Subcutaneous abdominal adipose tissue (tissue), 5 donors: Measurements from ENCODE around the gene HSFX3.
"Not testable (repeated sequence)": the region's sequence is repeated elsewhere in the genome, so short reads cannot be mapped to it uniquely, and the experiment has no call there.

Experiments used
- H3K27ac ChIP-seq: one replicate; pipeline ENCODE4 v1.7.0; 2013; ENCODE audit warnings: low read depth, mild to moderate bottlenecking, inconsistent platforms, low read length, moderate library complexity
- H3K27me3 ChIP-seq, 5 donors: one replicate each; pipeline ENCODE4 v1.7.0; 2013; ENCODE audit warnings: low read length in 5 of 5, inconsistent platforms in 1 of 5; ENCODE audit not compliant: control insufficient read depth in 5 of 5, insufficient read depth in 4 of 5
- H3K36me3 ChIP-seq, 5 donors: one replicate each; pipeline ENCODE4 v1.7.0; 2013; ENCODE audit warnings: low read length in 5 of 5; ENCODE audit not compliant: control insufficient read depth in 5 of 5, insufficient read depth in 5 of 5
- H3K4me1 ChIP-seq, 5 donors: one replicate each; pipeline ENCODE4 v1.7.0; 2013; ENCODE audit warnings: low read length in 5 of 5, mild to moderate bottlenecking in 3 of 5, moderate library complexity in 1 of 5; ENCODE audit not compliant: control insufficient read depth in 5 of 5, insufficient read depth in 5 of 5
- H3K4me3 ChIP-seq, 5 donors: one replicate each; pipeline ENCODE4 v1.7.0; 2013; ENCODE audit warnings: low read length in 5 of 5, low read depth in 1 of 5
- H3K9ac ChIP-seq, 5 donors: one replicate each; pipeline ENCODE4 v1.7.0; 2013; ENCODE audit warnings: low read length in 5 of 5, mild to moderate bottlenecking in 4 of 5, moderate library complexity in 3 of 5
- H3K9me3 ChIP-seq, 5 donors: one replicate each; pipeline ENCODE4 v1.7.0; 2013; ENCODE audit warnings: low read length in 5 of 5; ENCODE audit not compliant: control insufficient read depth in 5 of 5
- donor health status: healthy.
- donor health status: healthy.
- donor health status: healthy.
- donor health status: healthy.
- donor health status: healthy.

HSFX3 gene

GRCh38 chrX:149520636-149521277 is 29.0 kb downstream of the HSFX3 start:
- not testable (repeated sequence) for H3K36me3 ChIP-seq, H3K27ac ChIP-seq, H3K9ac ChIP-seq, H3K9me3 ChIP-seq, H3K4me3 ChIP-seq, H3K4me1 ChIP-seq, H3K27me3 ChIP-seq

GRCh38 chrX:149518236-149518635 is 31.5 kb downstream of the HSFX3 start:
- Histone ChIP-seq H3K36me3 (no peaks in the 10 kb centered on the region), H3K27me3 (peaks cover 0 to 6% (median 2%) of the 10 kb centered on the region in 5 donors), H3K9ac (no peak overlapping the region), H3K4me3 (no peak overlapping the region), H3K27ac (no peak overlapping the region), H3K9me3 (no peaks in the 10 kb centered on the region), H3K4me1 (no peaks in the 10 kb centered on the region)

- H3K9ac ChIP-seq, result no peak overlapping the region
- no peak overlapping the region for H3K4me3 ChIP-seq
- peaks cover 0 to 2% (median 0%) of the 10 kb centered on the region in 5 donors for H3K4me1 ChIP-seq
- no peaks in the 10 kb centered on the region for H3K9me3 ChIP-seq
- peaks cover 0 to 6% (median 0%) of the 10 kb centered on the region in 5 donors for H3K27me3 ChIP-seq
- H3K36me3 ChIP-seq, result no peaks in the 10 kb centered on the region
- H3K27ac ChIP-seq, result no peak overlapping the region
Measured at GRCh38 chrX:149517308-149517707, 32.4 kb downstream of the HSFX3 start.

- Histone ChIP-seq H3K9ac (no peak overlapping the region), H3K27ac (no peak overlapping the region), H3K36me3 (no peaks in the 10 kb centered on the region), H3K9me3 (no peaks in the 10 kb centered on the region), H3K4me3 (no peak overlapping the region), H3K27me3 (peaks cover 0 to 4% (median 0%) of the 10 kb centered on the region in 5 donors), H3K4me1 (peaks cover 0 to 2% (median 0%) of the 10 kb centered on the region in 5 donors)
Measured at GRCh38 chrX:149516604-149517003, 33.1 kb downstream of the HSFX3 start.

- H3K9ac ChIP-seq, result no peak overlapping the region
- no peak overlapping the region for H3K4me3 ChIP-seq
- peaks cover 0 to 2% (median 0%) of the 10 kb centered on the region in 5 donors for H3K4me1 ChIP-seq
- H3K9me3 ChIP-seq, result no peaks in the 10 kb centered on the region
- peaks cover 0 to 4% (median 0%) of the 10 kb centered on the region in 5 donors for H3K27me3 ChIP-seq
- no peaks in the 10 kb centered on the region for H3K36me3 ChIP-seq
- no peak overlapping the region for H3K27ac ChIP-seq
Measured at GRCh38 chrX:149515954-149516602, 33.6 kb downstream of the HSFX3 start.

GRCh38 chrX:149513825-149514428 is 35.8 kb downstream of the HSFX3 start:
- Histone ChIP-seq H3K9ac (no peak overlapping the region), H3K9me3 (no peaks in the 10 kb centered on the region), H3K4me3 (no peak overlapping the region), H3K4me1 (peaks cover 0 to 2% (median 0%) of the 10 kb centered on the region in 5 donors), H3K36me3 (no peaks in the 10 kb centered on the region), H3K27me3 (peaks cover 0 to 18% (median 6%) of the 10 kb centered on the region in 5 donors), H3K27ac (no peak overlapping the region)

GRCh38 chrX:149512225-149512885 is 37.4 kb downstream of the HSFX3 start:
- Histone ChIP-seq H3K27me3 (peaks cover 3 to 28% (median 15%) of the 10 kb centered on the region in 5 donors), H3K9me3 (no peaks in the 10 kb centered on the region), H3K27ac (no peak overlapping the region), H3K4me3 (no peak overlapping the region), H3K4me1 (peaks cover 0 to 2% (median 0%) of the 10 kb centered on the region in 5 donors), H3K36me3 (no peaks in the 10 kb centered on the region), H3K9ac (no peak overlapping the region)

GRCh38 chrX:149511081-149511480 is 38.6 kb downstream of the HSFX3 start:
- Histone ChIP-seq H3K4me1 (peaks cover 0 to 2% (median 0%) of the 10 kb centered on the region in 5 donors), H3K9me3 (no peaks in the 10 kb centered on the region), H3K36me3 (no peaks in the 10 kb centered on the region), H3K9ac (no peak overlapping the region), H3K27me3 (peaks cover 3 to 28% (median 15%) of the 10 kb centered on the region in 5 donors), H3K4me3 (no peak overlapping the region), H3K27ac (no peak overlapping the region)

- H3K4me1 ChIP-seq, result peaks cover 0 to 5% (median 3%) of the 10 kb centered on the region in 5 donors
- no peaks in the 10 kb centered on the region for H3K9me3 ChIP-seq
- no peak overlapping the region for H3K9ac ChIP-seq
- no peak overlapping the region for H3K4me3 ChIP-seq
- peaks cover 3 to 28% (median 15%) of the 10 kb centered on the region in 5 donors for H3K27me3 ChIP-seq
- H3K27ac ChIP-seq, result no peak overlapping the region
- no peaks in the 10 kb centered on the region for H3K36me3 ChIP-seq
Measured at GRCh38 chrX:149510386-149510785, 39.3 kb downstream of the HSFX3 start.

GRCh38 chrX:149508467-149508866 is 41.3 kb downstream of the HSFX3 start:
- no peak overlapping the region for H3K9ac ChIP-seq
- H3K36me3 ChIP-seq, result no peaks in the 10 kb centered on the region
- H3K27me3 ChIP-seq, result peaks cover 3 to 24% (median 13%) of the 10 kb centered on the region in 5 donors
- no peak overlapping the region for H3K27ac ChIP-seq
- H3K9me3 ChIP-seq, result no peaks in the 10 kb centered on the region
- no peak overlapping the region for H3K4me3 ChIP-seq
- H3K4me1 ChIP-seq, result peaks cover 0 to 16% (median 11%) of the 10 kb centered on the region in 5 donors
